ENCODE data around the gene RNF41.

DNA sequence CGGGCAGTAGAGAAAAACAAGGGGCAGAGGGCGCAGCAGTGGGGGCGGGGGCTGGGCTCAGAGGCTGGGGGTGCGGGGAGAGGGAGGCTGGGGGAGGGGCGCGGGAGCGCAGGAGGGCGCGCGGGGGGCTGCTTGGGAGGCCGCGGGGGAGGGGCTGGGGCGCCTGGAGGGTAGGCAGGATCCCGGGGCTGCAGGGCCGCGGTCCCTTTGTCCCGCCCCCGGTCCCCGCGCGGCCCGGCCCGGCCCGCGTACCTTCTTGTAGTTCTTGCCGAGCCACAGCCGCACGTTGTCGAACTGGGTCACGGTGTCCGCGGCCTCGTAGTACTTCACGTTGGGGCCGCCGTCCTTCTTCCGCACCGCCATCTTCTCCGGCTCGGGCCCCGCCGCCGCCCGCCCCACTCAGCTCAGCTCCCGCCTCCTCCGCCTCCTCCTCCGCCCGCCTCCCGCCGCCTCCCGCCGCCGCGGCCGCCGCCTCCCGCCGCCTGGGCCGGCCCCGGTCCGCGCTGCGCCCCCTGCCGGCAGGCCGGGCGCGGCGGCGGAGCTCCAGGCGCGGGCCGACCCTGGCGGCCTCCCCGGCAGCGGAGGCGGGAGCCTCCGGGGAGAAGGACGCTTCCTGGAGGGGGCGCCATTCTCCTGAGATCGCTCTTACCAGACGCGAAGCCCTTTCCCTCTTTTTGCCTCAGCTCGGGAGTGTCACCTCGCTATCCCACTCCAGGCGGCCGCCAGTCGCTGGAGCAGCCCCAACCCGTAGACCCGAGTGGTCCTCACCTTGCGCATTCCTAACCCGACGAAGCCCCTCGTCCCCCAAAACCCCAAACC is 32.4 kb downstream of the RNF41 start, which contains the start of gene SMARCC2:
- no peak for TF ChIP-seq ZSCAN29 (CRISPR knock-in tag; conservative IDR thresholded peaks at IDR 0.05)
- no peak for TF ChIP-seq KLF6 (CRISPR knock-in tag; IDR thresholded peaks at IDR 0.05)
- TF ChIP-seq MZF1 (CRISPR knock-in tag; IDR thresholded peaks at IDR 0.05; ENCODE audit: borderline replicate concordance) = no peak
- no peak for TF ChIP-seq RXRA (CRISPR knock-in tag; IDR thresholded peaks at IDR 0.05)
- no peak for TF ChIP-seq ELF1 (CRISPR knock-in tag; IDR thresholded peaks at IDR 0.05)
- TF ChIP-seq, protein P1, sequence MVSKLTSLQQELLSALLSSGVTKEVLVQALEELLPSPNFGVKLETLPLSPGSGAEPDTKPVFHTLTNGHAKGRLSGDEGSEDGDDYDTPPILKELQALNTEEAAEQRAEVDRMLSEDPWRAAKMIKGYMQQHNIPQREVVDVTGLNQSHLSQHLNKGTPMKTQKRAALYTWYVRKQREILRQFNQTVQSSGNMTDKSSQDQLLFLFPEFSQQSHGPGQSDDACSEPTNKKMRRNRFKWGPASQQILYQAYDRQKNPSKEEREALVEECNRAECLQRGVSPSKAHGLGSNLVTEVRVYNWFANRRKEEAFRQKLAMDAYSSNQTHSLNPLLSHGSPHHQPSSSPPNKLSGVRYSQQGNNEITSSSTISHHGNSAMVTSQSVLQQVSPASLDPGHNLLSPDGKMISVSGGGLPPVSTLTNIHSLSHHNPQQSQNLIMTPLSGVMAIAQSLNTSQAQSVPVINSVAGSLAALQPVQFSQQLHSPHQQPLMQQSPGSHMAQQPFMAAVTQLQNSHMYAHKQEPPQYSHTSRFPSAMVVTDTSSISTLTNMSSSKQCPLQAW (CRISPR knock-in tag; IDR thresholded peaks at IDR 0.05) = no peak
- peak; percentile 45; the same call in 1 of the 2 replicates for TF ChIP-seq ZKSCAN1 (IDR thresholded peaks at IDR 0.05; ENCODE audit: low read length)
- no peak for TF ChIP-seq FOXJ3 (CRISPR knock-in tag; IDR thresholded peaks at IDR 0.05; ENCODE audit: borderline replicate concordance)
- no peak for TF ChIP-seq POLR2AphosphoS5 (IDR thresholded peaks at IDR 0.05; ENCODE audit: low read depth, low read length)
- TF ChIP-seq, protein P2, sequence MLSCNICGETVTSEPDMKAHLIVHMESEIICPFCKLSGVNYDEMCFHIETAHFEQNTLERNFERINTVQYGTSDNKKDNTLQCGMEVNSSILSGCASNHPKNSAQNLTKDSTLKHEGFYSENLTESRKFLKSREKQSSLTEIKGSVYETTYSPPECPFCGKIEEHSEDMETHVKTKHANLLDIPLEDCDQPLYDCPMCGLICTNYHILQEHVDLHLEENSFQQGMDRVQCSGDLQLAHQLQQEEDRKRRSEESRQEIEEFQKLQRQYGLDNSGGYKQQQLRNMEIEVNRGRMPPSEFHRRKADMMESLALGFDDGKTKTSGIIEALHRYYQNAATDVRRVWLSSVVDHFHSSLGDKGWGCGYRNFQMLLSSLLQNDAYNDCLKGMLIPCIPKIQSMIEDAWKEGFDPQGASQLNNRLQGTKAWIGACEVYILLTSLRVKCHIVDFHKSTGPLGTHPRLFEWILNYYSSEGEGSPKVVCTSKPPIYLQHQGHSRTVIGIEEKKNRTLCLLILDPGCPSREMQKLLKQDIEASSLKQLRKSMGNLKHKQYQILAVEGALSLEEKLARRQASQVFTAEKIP (CRISPR knock-in tag; IDR thresholded peaks at IDR 0.05; ENCODE audit: borderline replicate concordance) = no peak
- TF ChIP-seq, protein P3, sequence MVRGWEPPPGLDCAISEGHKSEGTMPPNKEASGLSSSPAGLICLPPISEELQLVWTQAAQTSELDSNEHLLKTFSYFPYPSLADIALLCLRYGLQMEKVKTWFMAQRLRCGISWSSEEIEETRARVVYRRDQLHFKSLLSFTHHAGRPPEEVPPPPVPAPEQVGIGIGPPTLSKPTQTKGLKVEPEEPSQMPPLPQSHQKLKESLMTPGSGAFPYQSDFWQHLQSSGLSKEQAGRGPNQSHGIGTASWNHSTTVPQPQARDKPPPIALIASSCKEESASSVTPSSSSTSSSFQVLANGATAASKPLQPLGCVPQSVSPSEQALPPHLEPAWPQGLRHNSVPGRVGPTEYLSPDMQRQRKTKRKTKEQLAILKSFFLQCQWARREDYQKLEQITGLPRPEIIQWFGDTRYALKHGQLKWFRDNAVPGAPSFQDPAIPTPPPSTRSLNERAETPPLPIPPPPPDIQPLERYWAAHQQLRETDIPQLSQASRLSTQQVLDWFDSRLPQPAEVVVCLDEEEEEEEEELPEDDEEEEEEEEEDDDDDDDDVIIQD (CRISPR knock-in tag; IDR thresholded peaks at IDR 0.05; ENCODE audit: low read depth) = no peak
- TF ChIP-seq, protein P4, sequence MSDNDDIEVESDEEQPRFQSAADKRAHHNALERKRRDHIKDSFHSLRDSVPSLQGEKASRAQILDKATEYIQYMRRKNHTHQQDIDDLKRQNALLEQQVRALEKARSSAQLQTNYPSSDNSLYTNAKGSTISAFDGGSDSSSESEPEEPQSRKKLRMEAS (IDR thresholded peaks at IDR 0.05) = peak; percentile 74

Measured in HepG2 (cell line).